HCT116 (cell line): Measurements from ENCODE around the gene MYH11. TPM values are rescaled to one million over a fixed set of nuclear protein-coding genes. Genes with fewer than 3 reads are reported as not detected.

ENCODE experiments used
- ATAC-seq: fragments of 200-7000 bp; cut with Tn5 transposase; 2 replicates; pipeline ENCODE4 v1.9.1; 2020; ENCODE audit warnings: mild to moderate bottlenecking, moderate library complexity
- BruUV-seq: library from RNA; stranded (reverse); fragments of 400-500 nt; replicated peaks from 2 replicates; lab custom pipeline; 2021; lab: Mats Ljungman, UMichigan
- CTCF ChIA-PET: fragments of 300-600 bp; sonication (Branson Sonifier 250); formaldehyde crosslinking; loops from one replicate; lab custom pipeline; 2021; ENCODE audit warnings: antibody characterized with exemption; lab: Charles Lee
- POLR2A ChIA-PET: fragments of 300-600, 350-600 bp; sonication (Branson Sonifier 250); formaldehyde crosslinking; loops from one replicate; lab custom pipeline; 2021; ENCODE audit warnings: antibody characterized with exemption; lab: Charles Lee
- RAD21 ChIA-PET, 2 experiments: fragments of 300-600 bp; sonication (Branson Sonifier 250); formaldehyde crosslinking; loops; one replicate each; lab custom pipeline; 2023; ENCODE audit warnings: low total read pairs in 2 of 2; ENCODE audit not compliant: uncharacterized antibody in 2 of 2, unreplicated experiment in 2 of 2, low non-redundant PET in 1 of 2; lab: Charles Lee
- DNase-seq: peaks from one replicate; pipeline ENCODE4 v3.0.0-alpha.2; 2010; ENCODE audit warnings: low read depth, low spot score
- H2AFZ ChIP-seq: fragments of 200-600 bp; shearing (Covaris generic), sonication (generic); 2 replicates; pipeline ENCODE4 v1.6.1; 2017; ENCODE audit warnings: low read depth, mixed run types, mixed read lengths, antibody characterized with exemption, low read length; ENCODE audit not compliant: poor library complexity, severe bottlenecking
- H3K27ac ChIP-seq: 2 replicates; pipeline ENCODE4 v1.5.1; 2012; ENCODE audit warnings: low read depth, low read length
- H3K27me3 ChIP-seq: fragments of 200-600 bp; sonication (generic); 2 replicates; pipeline ENCODE4 v1.6.1; 2016; ENCODE audit warnings: mixed run types, low read length, mixed read lengths; ENCODE audit not compliant: insufficient read depth
- H3K36me3 ChIP-seq, 2 experiments: fragments of 200-500 bp in 1 of 2; fragments of 200-600 bp in 1 of 2; sonication (Bioruptor generic) in 1 of 2; sonication (generic) in 1 of 2; 2 replicates each; pipeline versions ENCODE4 v1.5.1 to v1.6.1; 2014 to 2016; ENCODE audit warnings: low read length in 2 of 2, inconsistent platforms in 1 of 2, mixed read lengths in 1 of 2, mixed run types in 1 of 2; ENCODE audit not compliant: insufficient read depth in 2 of 2, control insufficient read depth in 1 of 2
- H3K4me1 ChIP-seq, 2 experiments: fragments of 200-600 bp in 1 of 2; sonication (generic) in 1 of 2; 2 replicates each; pipeline versions ENCODE4 v1.5.1 to v1.6.1; 2012 to 2017; ENCODE audit warnings: low read length in 2 of 2, inconsistent platforms in 1 of 2, mild to moderate bottlenecking in 1 of 2, mixed read lengths in 1 of 2, mixed run types in 1 of 2, moderate library complexity in 1 of 2; ENCODE audit not compliant: insufficient read depth in 2 of 2, control insufficient read depth in 1 of 2
- H3K4me2 ChIP-seq: fragments of 200-600 bp; sonication (generic); 2 replicates; pipeline ENCODE4 v1.6.1; 2017; ENCODE audit warnings: mixed run types, low read length, mixed read lengths
- H3K4me3 ChIP-seq, 2 experiments: fragments of 200-600 bp in 1 of 2; sonication (generic) in 1 of 2; replicated peaks in 1 of 2; 2 replicates each; pipeline ENCODE4 v1.5.1; 2011 to 2016; ENCODE audit warnings: low read length in 2 of 2, control low read depth in 1 of 2, low read depth in 1 of 2, mild to moderate bottlenecking in 1 of 2, mixed read lengths in 1 of 2, mixed run types in 1 of 2
- H3K79me2 ChIP-seq: fragments of 200-600 bp; sonication (generic); 2 replicates; pipeline ENCODE4 v1.6.1; 2017; ENCODE audit warnings: mild to moderate bottlenecking, mixed run types, low read length, moderate library complexity, mixed read lengths; ENCODE audit not compliant: insufficient read depth
- H3K9ac ChIP-seq: fragments of 200-600 bp; sonication (generic); 2 replicates; pipeline ENCODE4 v1.6.1; 2016; ENCODE audit warnings: low read length, mixed read lengths
- H3K9me2 ChIP-seq: fragments of 200-600 bp; sonication (generic), shearing (Covaris generic); 2 replicates; pipeline ENCODE4 v1.6.1; 2017; ENCODE audit warnings: mixed run types, mild to moderate bottlenecking, moderate library complexity; ENCODE audit not compliant: insufficient read depth
- H3K9me3 ChIP-seq, 2 experiments: fragments of 200-500 bp in 1 of 2; fragments of 200-600 bp in 1 of 2; sonication (Bioruptor generic) in 1 of 2; sonication (generic) in 1 of 2; 2 replicates each; pipeline ENCODE4 v1.6.1; 2014 to 2017; ENCODE audit warnings: low read length in 2 of 2, mixed read lengths in 2 of 2, inconsistent platforms in 1 of 2, low read depth in 1 of 2, mild to moderate bottlenecking in 1 of 2, mixed run types in 1 of 2, moderate library complexity in 1 of 2; ENCODE audit not compliant: control insufficient read depth in 1 of 2, insufficient read depth in 1 of 2
- H4K20me1 ChIP-seq: fragments of 200-600 bp; sonication (generic), shearing (Covaris generic); 2 replicates; pipeline ENCODE4 v1.6.1; 2017; ENCODE audit warnings: mixed run types, mild to moderate bottlenecking, moderate library complexity; ENCODE audit not compliant: insufficient read depth
- EGR1 ChIP-seq: IDR thresholded peaks from 2 replicates; pipeline ENCODE4 v1.6.1; 2012; ENCODE audit warnings: low read depth
- JUND ChIP-seq: IDR thresholded peaks from 2 replicates; pipeline ENCODE4 v1.6.1; 2012
- POLR2AphosphoS5 ChIP-seq: IDR thresholded peaks from 2 replicates; pipeline ENCODE4 v1.6.1; 2011; ENCODE audit warnings: mild to moderate bottlenecking, low read depth, low read length, moderate library complexity
- RAD21 ChIP-seq: IDR thresholded peaks from 2 replicates; pipeline ENCODE4 v1.6.1; 2012; ENCODE audit warnings: low read depth, mild to moderate bottlenecking
- SP1 ChIP-seq: IDR thresholded peaks from 2 replicates; pipeline ENCODE4 v1.6.1; 2012; ENCODE audit warnings: low read depth
- YY1 ChIP-seq: IDR thresholded peaks from 2 replicates; pipeline ENCODE4 v1.6.1; 2011; ENCODE audit warnings: low read length, low read depth, moderate library complexity, mild to moderate bottlenecking; ENCODE audit not compliant: insufficient replicate concordance; ENCODE audit errors: extremely low read depth
- ZNF274 ChIP-seq: fragments of 200-500 bp; sonication (Bioruptor generic); IDR thresholded peaks from 2 replicates; pipeline ENCODE4 v1.6.1; 2014; ENCODE audit warnings: mild to moderate bottlenecking, low read depth, low read length, inconsistent platforms
- intact Hi-C: fragments of 100-400 bp; cut with micrococcal nuclease; formaldehyde crosslinking; loops from 2 replicates; pipeline ENCODE4 v1.10.0; 2022
- total RNA-seq: library from RNA; stranded (reverse); gene quantifications from one replicate; pipeline ENCODE4 v1.2.1, GENCODE V29; 2021; ENCODE audit not compliant: unreplicated experiment
- TF ChIP-seq, protein P1 (sequence below): IDR thresholded peaks from 2 replicates; pipeline ENCODE4 v1.6.1; 2011; ENCODE audit warnings: mild to moderate bottlenecking, low read length, moderate library complexity; ENCODE audit not compliant: insufficient replicate concordance; ENCODE audit errors: extremely low read depth

MYH11 gene
- total RNA-seq, 1 experiment from 2014 or later, result 0.61 TPM

DNA sequence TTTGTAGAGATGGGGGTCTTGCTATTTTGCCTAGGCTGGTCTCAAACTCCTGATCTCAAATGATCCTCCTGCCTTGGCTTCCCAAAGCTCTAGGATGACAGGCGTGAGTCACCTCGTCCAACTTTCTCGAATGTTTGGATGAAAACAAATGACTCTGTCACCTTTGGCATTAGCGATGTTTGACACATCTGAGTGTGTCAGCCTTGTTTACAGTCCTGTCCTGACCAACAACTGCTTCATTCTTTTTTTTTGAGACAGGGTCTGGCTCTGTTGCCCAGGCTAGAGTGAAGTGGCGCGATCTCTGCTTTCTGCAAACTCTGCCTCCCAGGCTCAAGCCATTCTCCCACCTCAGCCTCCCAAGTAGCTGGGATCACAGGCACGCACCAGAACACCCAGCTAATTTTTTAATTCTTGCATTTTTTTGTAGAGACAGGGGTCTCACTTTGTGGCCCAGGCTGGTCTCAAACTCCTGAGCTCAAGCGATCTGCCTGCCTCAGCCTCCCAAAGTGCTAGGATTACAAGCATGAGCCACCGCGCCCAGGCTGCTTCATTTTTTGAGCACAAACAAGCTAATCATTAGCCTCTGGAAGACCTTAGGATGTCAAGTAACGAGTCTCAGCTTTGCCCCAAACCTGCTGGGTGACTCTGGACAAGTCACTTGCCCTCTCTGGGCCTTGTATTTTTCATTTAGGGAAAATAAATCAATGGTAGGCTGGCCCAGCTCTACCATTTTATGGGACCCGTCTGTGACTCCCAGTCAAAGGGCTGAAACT lies 7.4 kb downstream of the MYH11 start:
- Histone ChIP-seq H3K4me1 (no peaks in the 10 kb centered on the region), H3K79me2 (no peaks in the 10 kb centered on the region), H3K9me2 (no peaks in the 10 kb centered on the region), H3K4me3 (no peak overlapping the region), H2AFZ (no peak overlapping the region), H3K27ac (no peak overlapping the region), H3K36me3 (no peaks in the 10 kb centered on the region), H3K27me3 (no peaks in the 10 kb centered on the region), H3K9me3 (no peaks in the 10 kb centered on the region), H3K9ac (no peak overlapping the region), H4K20me1 (no peaks in the 10 kb centered on the region), H3K4me2 (no peak overlapping the region)
- no peak for TF ChIP-seq POLR2AphosphoS5
- TF ChIP-seq YY1, result no peak
- TF ChIP-seq EGR1, result no peak
- no peak for TF ChIP-seq JUND
- TF ChIP-seq, protein P1, sequence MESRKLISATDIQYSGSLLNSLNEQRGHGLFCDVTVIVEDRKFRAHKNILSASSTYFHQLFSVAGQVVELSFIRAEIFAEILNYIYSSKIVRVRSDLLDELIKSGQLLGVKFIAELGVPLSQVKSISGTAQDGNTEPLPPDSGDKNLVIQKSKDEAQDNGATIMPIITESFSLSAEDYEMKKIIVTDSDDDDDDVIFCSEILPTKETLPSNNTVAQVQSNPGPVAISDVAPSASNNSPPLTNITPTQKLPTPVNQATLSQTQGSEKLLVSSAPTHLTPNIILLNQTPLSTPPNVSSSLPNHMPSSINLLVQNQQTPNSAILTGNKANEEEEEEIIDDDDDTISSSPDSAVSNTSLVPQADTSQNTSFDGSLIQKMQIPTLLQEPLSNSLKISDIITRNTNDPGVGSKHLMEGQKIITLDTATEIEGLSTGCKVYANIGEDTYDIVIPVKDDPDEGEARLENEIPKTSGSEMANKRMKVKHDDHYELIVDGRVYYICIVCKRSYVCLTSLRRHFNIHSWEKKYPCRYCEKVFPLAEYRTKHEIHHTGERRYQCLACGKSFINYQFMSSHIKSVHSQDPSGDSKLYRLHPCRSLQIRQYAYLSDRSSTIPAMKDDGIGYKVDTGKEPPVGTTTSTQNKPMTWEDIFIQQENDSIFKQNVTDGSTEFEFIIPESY, result no peak
- TF ChIP-seq SP1, result no peak
- no peak for TF ChIP-seq RAD21
- TF ChIP-seq ZNF274, result no peak
- BruUV-seq, result no TSS peak
- ChIA-PET RAD21 (no interaction called here), CTCF (no interaction called here), POLR2A (no interaction called here)
- intact Hi-C loops, result no loop called here
- no peak for DNase-seq
- ATAC-seq, result no peak
